Ishikawa (cell line): ENCODE measurements around the gene R3HDM2.

Experiments used
- CEBPB ChIP-seq: IDR thresholded peaks from 2 replicates; pipeline ENCODE4 v1.6.1; 2012
- CREB1 ChIP-seq: IDR thresholded peaks from 2 replicates; pipeline ENCODE4 v1.6.1; 2012; ENCODE audit warnings: low read depth
- EGR1 ChIP-seq: IDR thresholded peaks from 2 replicates; pipeline ENCODE4 v1.6.1; 2012
- EP300 ChIP-seq: IDR thresholded peaks from 2 replicates; pipeline ENCODE4 v1.6.1; 2012; ENCODE audit warnings: borderline replicate concordance
- FOXM1 ChIP-seq: IDR thresholded peaks from 2 replicates; pipeline ENCODE4 v1.6.1; 2012; ENCODE audit warnings: low read depth, borderline replicate concordance
- NFIC ChIP-seq: IDR thresholded peaks from 2 replicates; pipeline ENCODE4 v1.6.1; 2012
- RAD21 ChIP-seq: IDR thresholded peaks from 2 replicates; pipeline ENCODE4 v1.6.1; 2012; ENCODE audit warnings: low read depth
- TAF1 ChIP-seq: IDR thresholded peaks from 2 replicates; pipeline ENCODE4 v1.6.1; 2012; ENCODE audit warnings: low read depth, mild to moderate bottlenecking
- TCF12 ChIP-seq: IDR thresholded peaks from 2 replicates; pipeline ENCODE4 v1.6.1; 2012; ENCODE audit warnings: low read depth
- TEAD4 ChIP-seq: IDR thresholded peaks from 2 replicates; pipeline ENCODE4 v1.6.1; 2012
- YY1 ChIP-seq: IDR thresholded peaks from 2 replicates; pipeline ENCODE4 v1.6.1; 2012; ENCODE audit warnings: low read depth
- ZBTB7A ChIP-seq: IDR thresholded peaks from 2 replicates; pipeline ENCODE4 v1.6.1; 2012; ENCODE audit warnings: low read depth
- TF ChIP-seq, protein P1 (sequence below): IDR thresholded peaks from 2 replicates; pipeline ENCODE4 v1.6.1; 2012
- TF ChIP-seq, protein P2 (sequence below): IDR thresholded peaks from 2 replicates; pipeline ENCODE4 v1.6.1; 2012
- TF ChIP-seq, protein P3 (sequence below): IDR thresholded peaks from 2 replicates; pipeline ENCODE4 v1.6.1; 2012; ENCODE audit warnings: low read depth, mild to moderate bottlenecking

The R3HDM2 gene

DNA sequence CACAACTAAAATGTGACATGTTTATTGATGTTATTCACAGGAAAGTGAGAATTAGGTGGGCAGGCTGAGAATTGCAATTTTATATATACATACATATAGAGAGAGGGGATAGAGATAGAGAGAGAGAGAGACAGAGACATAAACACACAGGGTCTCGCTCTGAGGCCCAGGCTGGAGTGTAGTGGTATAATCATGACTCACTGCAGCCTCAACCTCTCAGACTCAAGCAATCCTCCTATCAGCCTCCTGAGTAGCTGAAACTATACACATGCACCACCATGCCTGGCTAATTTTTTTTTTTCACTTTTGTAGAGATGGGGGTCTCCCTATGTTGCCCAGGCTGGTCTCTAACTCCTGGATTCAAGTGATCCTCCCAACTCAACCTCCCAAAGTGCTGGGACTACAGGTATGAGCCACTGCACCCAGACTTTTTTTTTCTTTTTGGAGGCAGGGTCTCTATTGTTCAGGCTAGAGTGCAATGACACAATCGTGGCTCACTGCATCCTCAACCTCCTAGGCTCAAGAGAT is 49.1 kb downstream of the R3HDM2 start:
- TF ChIP-seq RAD21 (no peak), FOXM1 (no peak), TCF12 (no peak), ZBTB7A (no peak), CREB1 (no peak), YY1 (no peak), TAF1 (no peak), NFIC (no peak), CEBPB (no peak)
- TF ChIP-seq, protein P1, sequence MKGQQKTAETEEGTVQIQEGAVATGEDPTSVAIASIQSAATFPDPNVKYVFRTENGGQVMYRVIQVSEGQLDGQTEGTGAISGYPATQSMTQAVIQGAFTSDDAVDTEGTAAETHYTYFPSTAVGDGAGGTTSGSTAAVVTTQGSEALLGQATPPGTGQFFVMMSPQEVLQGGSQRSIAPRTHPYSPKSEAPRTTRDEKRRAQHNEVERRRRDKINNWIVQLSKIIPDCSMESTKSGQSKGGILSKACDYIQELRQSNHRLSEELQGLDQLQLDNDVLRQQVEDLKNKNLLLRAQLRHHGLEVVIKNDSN = no peak
- TF ChIP-seq, protein P2, sequence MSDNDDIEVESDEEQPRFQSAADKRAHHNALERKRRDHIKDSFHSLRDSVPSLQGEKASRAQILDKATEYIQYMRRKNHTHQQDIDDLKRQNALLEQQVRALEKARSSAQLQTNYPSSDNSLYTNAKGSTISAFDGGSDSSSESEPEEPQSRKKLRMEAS = no peak

DNA sequence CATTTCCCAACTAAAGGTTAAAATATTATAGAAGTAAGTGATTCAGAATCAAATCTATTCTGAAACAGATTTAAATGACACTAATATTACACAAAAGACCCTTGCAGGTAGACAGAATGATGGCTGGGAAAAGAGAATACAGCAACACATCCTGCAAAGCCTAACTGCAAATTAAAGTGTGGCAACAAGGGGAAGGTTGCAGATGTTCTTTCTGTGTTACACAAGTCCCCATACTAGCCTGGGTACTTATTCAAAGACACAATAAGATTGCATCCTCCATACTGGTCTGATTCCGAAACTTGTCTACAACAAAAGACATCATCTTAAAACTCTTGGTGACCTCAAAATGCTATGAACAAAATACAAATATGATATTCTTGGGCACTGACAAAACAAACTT is 50.5 kb downstream of the R3HDM2 start:
- TF ChIP-seq CREB1 (no peak), EGR1 (no peak), ZBTB7A (no peak), TAF1 (no peak), FOXM1 (no peak), YY1 (no peak), EP300 (no peak), RAD21 (no peak), NFIC (no peak), TCF12 (no peak)
- TF ChIP-seq, protein P3, sequence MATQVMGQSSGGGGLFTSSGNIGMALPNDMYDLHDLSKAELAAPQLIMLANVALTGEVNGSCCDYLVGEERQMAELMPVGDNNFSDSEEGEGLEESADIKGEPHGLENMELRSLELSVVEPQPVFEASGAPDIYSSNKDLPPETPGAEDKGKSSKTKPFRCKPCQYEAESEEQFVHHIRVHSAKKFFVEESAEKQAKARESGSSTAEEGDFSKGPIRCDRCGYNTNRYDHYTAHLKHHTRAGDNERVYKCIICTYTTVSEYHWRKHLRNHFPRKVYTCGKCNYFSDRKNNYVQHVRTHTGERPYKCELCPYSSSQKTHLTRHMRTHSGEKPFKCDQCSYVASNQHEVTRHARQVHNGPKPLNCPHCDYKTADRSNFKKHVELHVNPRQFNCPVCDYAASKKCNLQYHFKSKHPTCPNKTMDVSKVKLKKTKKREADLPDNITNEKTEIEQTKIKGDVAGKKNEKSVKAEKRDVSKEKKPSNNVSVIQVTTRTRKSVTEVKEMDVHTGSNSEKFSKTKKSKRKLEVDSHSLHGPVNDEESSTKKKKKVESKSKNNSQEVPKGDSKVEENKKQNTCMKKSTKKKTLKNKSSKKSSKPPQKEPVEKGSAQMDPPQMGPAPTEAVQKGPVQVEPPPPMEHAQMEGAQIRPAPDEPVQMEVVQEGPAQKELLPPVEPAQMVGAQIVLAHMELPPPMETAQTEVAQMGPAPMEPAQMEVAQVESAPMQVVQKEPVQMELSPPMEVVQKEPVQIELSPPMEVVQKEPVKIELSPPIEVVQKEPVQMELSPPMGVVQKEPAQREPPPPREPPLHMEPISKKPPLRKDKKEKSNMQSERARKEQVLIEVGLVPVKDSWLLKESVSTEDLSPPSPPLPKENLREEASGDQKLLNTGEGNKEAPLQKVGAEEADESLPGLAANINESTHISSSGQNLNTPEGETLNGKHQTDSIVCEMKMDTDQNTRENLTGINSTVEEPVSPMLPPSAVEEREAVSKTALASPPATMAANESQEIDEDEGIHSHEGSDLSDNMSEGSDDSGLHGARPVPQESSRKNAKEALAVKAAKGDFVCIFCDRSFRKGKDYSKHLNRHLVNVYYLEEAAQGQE = no peak
- TF ChIP-seq, protein P2 = no peak
- TF ChIP-seq, protein P1 = no peak

DNA sequence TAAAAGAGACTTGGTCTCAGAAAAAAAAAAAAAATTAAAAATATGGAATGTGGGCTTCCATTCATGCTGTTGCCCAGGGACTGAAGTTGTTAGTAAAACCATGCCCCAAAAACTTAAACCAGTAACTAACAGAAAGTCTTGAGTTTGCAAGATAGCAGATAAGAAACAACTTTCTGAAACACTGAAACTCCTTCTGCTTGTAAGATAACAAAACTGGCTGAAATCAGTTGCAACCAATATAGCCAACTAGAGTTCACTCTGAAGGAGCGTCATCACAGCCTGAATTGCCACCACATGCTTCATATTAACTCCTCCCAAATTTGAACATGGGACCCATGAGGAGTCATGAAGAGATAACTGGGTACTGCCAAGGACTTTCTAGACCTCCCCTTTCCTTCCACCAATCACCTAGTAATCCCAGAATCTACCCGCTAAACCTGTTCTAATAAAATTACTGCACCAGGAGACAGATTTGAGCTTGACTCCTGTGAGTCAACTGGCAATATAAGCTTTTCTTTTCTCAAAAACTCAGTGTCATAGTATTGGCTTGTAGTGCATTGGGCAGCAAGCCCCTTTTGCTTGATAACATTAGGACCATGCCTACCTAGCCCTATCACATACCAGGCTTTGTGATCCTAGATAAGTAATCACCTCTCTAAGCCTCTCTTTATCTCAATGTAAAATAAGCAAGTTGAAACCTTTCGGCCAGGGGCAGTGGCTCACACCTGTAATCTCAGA is 53.6 kb downstream of the R3HDM2 start:
- TF ChIP-seq, protein P1 = no peak
- TF ChIP-seq CEBPB (no peak), TEAD4 (no peak), EP300 (no peak), CREB1 (no peak), EGR1 (no peak), TAF1 (no peak), YY1 (no peak), RAD21 (no peak), NFIC (no peak), FOXM1 (no peak), ZBTB7A (no peak), TCF12 (no peak)
- TF ChIP-seq, protein P2 = no peak
- TF ChIP-seq, protein P3 = no peak

DNA sequence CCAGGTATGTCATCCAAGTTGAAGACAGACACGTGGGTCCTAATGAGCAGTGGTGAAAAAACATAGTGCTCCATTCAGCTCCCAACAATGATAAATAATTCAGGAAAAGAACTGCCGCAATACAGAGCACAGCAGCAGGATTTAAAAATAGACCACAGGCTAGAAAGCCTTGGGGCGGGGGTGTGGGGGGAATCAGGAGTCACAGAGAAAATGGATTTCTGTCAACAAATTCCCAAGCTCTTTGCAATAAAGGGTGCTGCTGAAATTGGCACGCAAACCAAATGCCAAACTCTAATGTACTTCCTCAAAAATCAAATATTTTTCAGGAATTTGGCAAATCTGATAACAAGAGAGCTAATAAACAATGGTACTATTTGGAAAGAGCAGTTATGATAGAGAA is 58.6 kb downstream of the R3HDM2 start:
- TF ChIP-seq CEBPB = no peak
- no peak for TF ChIP-seq TAF1
- TF ChIP-seq, protein P1 = no peak
- no peak for TF ChIP-seq TCF12
- no peak for TF ChIP-seq RAD21
- no peak for TF ChIP-seq EP300
- no peak for TF ChIP-seq ZBTB7A
- no peak for TF ChIP-seq NFIC
- no peak for TF ChIP-seq TEAD4
- TF ChIP-seq EGR1 = no peak
- no peak for TF ChIP-seq YY1
- TF ChIP-seq, protein P2 = no peak
- no peak for TF ChIP-seq CREB1
- no peak for TF ChIP-seq FOXM1
- TF ChIP-seq, protein P3 = no peak
